AG20443 (cell line): Measurements from ENCODE around the gene NSD2.
"Not testable (repeated sequence)": the region's sequence is repeated elsewhere in the genome, so short reads cannot be mapped to it uniquely, and the experiment has no call there.

ENCODE experiments used
- DNase-seq: peaks from one replicate; pipeline ENCODE4 v3.0.0; 2012; ENCODE audit warnings: low spot score, mixed read lengths

NSD2 gene

GRCh38 chr4:1985780-1986577 is 114.8 kb downstream of the NSD2 start:
- DNase-seq, result no peak

GRCh38 chr4:1986578-1987210 is 115.5 kb downstream of the NSD2 start:
- no peak for DNase-seq

GRCh38 chr4:1987296-1987695 is 116.1 kb downstream of the NSD2 start:
- no peak for DNase-seq

- no peak for DNase-seq
These were observed 116.6 kb downstream of the NSD2 start for GRCh38 chr4:1987721-1988326.

- no peak for DNase-seq
These were observed 117.1 kb downstream of the NSD2 start for GRCh38 chr4:1988327-1988724.

- DNase-seq, result no peak
These were observed 118.5 kb downstream of the NSD2 start for GRCh38 chr4:1989533-1990347.

- DNase-seq, result no peak
These were observed 119.1 kb downstream of the NSD2 start for GRCh38 chr4:1990348-1990645.

- no peak for DNase-seq
These were observed 119.5 kb downstream of the NSD2 start for GRCh38 chr4:1990676-1991075.

- DNase-seq, result no peak
These were observed 119.9 kb downstream of the NSD2 start for GRCh38 chr4:1991087-1991486.

GRCh38 chr4:1991596-1992434 is 120.6 kb downstream of the NSD2 start:
- DNase-seq, result no peak

GRCh38 chr4:1992468-1993168 is 121.4 kb downstream of the NSD2 start:
- DNase-seq, result no peak

- DNase-seq, result no peak
These were observed 122.0 kb downstream of the NSD2 start for GRCh38 chr4:1993169-1993516.

GRCh38 chr4:1993718-1994516 is 122.7 kb downstream of the NSD2 start:
- DNase-seq, result not testable (repeated sequence)

GRCh38 chr4:1994938-1995337 is 123.7 kb downstream of the NSD2 start:
- DNase-seq, result no peak

GRCh38 chr4:1996866-1997611 is 125.8 kb downstream of the NSD2 start:
- no peak for DNase-seq

- DNase-seq, result no peak
These were observed 126.5 kb downstream of the NSD2 start for GRCh38 chr4:1997712-1998111.

- no peak for DNase-seq
These were observed 127.1 kb downstream of the NSD2 start for GRCh38 chr4:1998296-1998695.

GRCh38 chr4:1999308-1999707 is 128.1 kb downstream of the NSD2 start:
- DNase-seq, result not testable (repeated sequence)

- not testable (repeated sequence) for DNase-seq
These were observed 132.2 kb downstream of the NSD2 start for GRCh38 chr4:2003361-2003760.

GRCh38 chr4:2006367-2006766 is 135.2 kb downstream of the NSD2 start:
- no peak for DNase-seq
